ENCODE results near the gene EPS8L3. TPM values are rescaled to one million over a fixed set of nuclear protein-coding genes. Genes with fewer than 3 reads are reported as not detected.
"Not testable (repeated sequence)": the region's sequence is repeated elsewhere in the genome, so short reads cannot be mapped to it uniquely, and the experiment has no call there.

EPS8L3 gene
- total RNA-seq, 2 donors from 2014 or later, result not detected

- H3K27me3 Mint-ChIP-seq (ENCODE audit: low read depth), result no peaks in the 10 kb centered on the region
- H3K36me3 Mint-ChIP-seq (ENCODE audit: insufficient read depth in 2 of 2), result no peaks in the 10 kb centered on the region
- ATAC-seq (replicated peaks in 1 of 2) (no peak), DNase-seq (no peak)
- H3K27ac Mint-ChIP-seq, result no peak overlapping the region
- no peak overlapping the region for H3K4me3 Mint-ChIP-seq
- H3K4me1 Mint-ChIP-seq (ENCODE audit: low read depth), result peaks cover 4% of the 10 kb centered on the region
- H3K9me3 Mint-ChIP-seq, result no peaks in the 10 kb centered on the region
Measured at GRCh38 chr1:109760581-109761226, 3.0 kb downstream of the EPS8L3 start.

- Mint-ChIP-seq H3K9me3 (no peaks in the 10 kb centered on the region), H3K36me3 (ENCODE audit: insufficient read depth in 2 of 2) (no peaks in the 10 kb centered on the region), H3K4me1 (ENCODE audit: low read depth) (peaks cover 4% of the 10 kb centered on the region), H3K4me3 (no peak overlapping the region), H3K27me3 (ENCODE audit: low read depth) (no peaks in the 10 kb centered on the region), H3K27ac (no peak overlapping the region)
- no peak for DNase-seq
- no peak for ATAC-seq (replicated peaks in 1 of 2)
Measured at GRCh38 chr1:109759513-109760334, 4.0 kb downstream of the EPS8L3 start.

- H3K27me3 Mint-ChIP-seq (ENCODE audit: low read depth), result no peaks in the 10 kb centered on the region
Measured at GRCh38 chr1:109757936-109758786, 5.6 kb downstream of the EPS8L3 start.

GRCh38 chr1:109756848-109757521, 6.7 kb downstream of the EPS8L3 start:
- Mint-ChIP-seq H3K4me3 (no peak overlapping the region), H3K27ac (no peak overlapping the region), H3K9me3 (no peaks in the 10 kb centered on the region), H3K27me3 (ENCODE audit: low read depth) (peaks cover 6% of the 10 kb centered on the region), H3K36me3 (ENCODE audit: insufficient read depth in 2 of 2) (no peaks in the 10 kb centered on the region), H3K4me1 (ENCODE audit: low read depth) (no peaks in the 10 kb centered on the region)
- DNase-seq, result no peak
- no peak for ATAC-seq (replicated peaks in 1 of 2)

More at GRCh38 chr1:109757936-109758786, 5.6 kb downstream of the EPS8L3 start:
- no peak for DNase-seq
- no peaks in the 10 kb centered on the region for H3K36me3 Mint-ChIP-seq (ENCODE audit: insufficient read depth in 2 of 2)
- ATAC-seq (replicated peaks in 1 of 2), result no peak
- no peak overlapping the region for H3K27ac Mint-ChIP-seq
- no peak overlapping the region for H3K4me3 Mint-ChIP-seq
- no peaks in the 10 kb centered on the region for H3K9me3 Mint-ChIP-seq
- H3K4me1 Mint-ChIP-seq (ENCODE audit: low read depth), result no peaks in the 10 kb centered on the region

GRCh38 chr1:109756325-109756724, 7.4 kb downstream of the EPS8L3 start:
- not testable (repeated sequence) for H3K4me1 Mint-ChIP-seq (ENCODE audit: low read depth); DNase-seq; H3K9me3 Mint-ChIP-seq; ATAC-seq (replicated peaks in 1 of 2); H3K27ac Mint-ChIP-seq; H3K4me3 Mint-ChIP-seq; H3K36me3 Mint-ChIP-seq (ENCODE audit: insufficient read depth in 2 of 2)
- H3K27me3 Mint-ChIP-seq (ENCODE audit: low read depth), result peaks cover 12% of the 10 kb centered on the region

- Mint-ChIP-seq H3K27me3 (ENCODE audit: low read depth) (peaks cover 19% of the 10 kb centered on the region), H3K4me1 (ENCODE audit: low read depth) (no peaks in the 10 kb centered on the region), H3K36me3 (ENCODE audit: insufficient read depth in 2 of 2) (no peaks in the 10 kb centered on the region), H3K4me3 (no peak overlapping the region), H3K9me3 (no peaks in the 10 kb centered on the region), H3K27ac (no peak overlapping the region)
- DNase-seq (no peak), ATAC-seq (replicated peaks in 1 of 2) (no peak)
Measured at GRCh38 chr1:109754738-109755137, 9.0 kb downstream of the EPS8L3 start.

GRCh38 chr1:109751531-109752260, 12.0 kb downstream of the EPS8L3 start:
- no peaks in the 10 kb centered on the region for H3K36me3 Mint-ChIP-seq (ENCODE audit: insufficient read depth in 2 of 2)
- peaks cover 33% of the 10 kb centered on the region for H3K27me3 Mint-ChIP-seq (ENCODE audit: low read depth)
- no peak overlapping the region for H3K27ac Mint-ChIP-seq
- no peaks in the 10 kb centered on the region for H3K4me1 Mint-ChIP-seq (ENCODE audit: low read depth)
- ATAC-seq (replicated peaks in 1 of 2), result no peak
- no peak for DNase-seq
- H3K9me3 Mint-ChIP-seq, result no peaks in the 10 kb centered on the region
- H3K4me3 Mint-ChIP-seq, result no peak overlapping the region

- DNase-seq, result no peak
- Mint-ChIP-seq H3K27me3 (ENCODE audit: low read depth) (peaks cover 33% of the 10 kb centered on the region), H3K4me1 (ENCODE audit: low read depth) (no peaks in the 10 kb centered on the region), H3K27ac (no peak overlapping the region), H3K36me3 (ENCODE audit: insufficient read depth in 2 of 2) (no peaks in the 10 kb centered on the region), H3K4me3 (no peak overlapping the region), H3K9me3 (no peaks in the 10 kb centered on the region)
- ATAC-seq (replicated peaks in 1 of 2), result no peak
Measured at GRCh38 chr1:109750920-109751319, 12.8 kb downstream of the EPS8L3 start.

- no peak for DNase-seq
- no peak overlapping the region for H3K27ac Mint-ChIP-seq
- H3K27me3 Mint-ChIP-seq (ENCODE audit: low read depth), result peaks cover 35% of the 10 kb centered on the region
- no peak overlapping the region for H3K4me3 Mint-ChIP-seq
- no peaks in the 10 kb centered on the region for H3K4me1 Mint-ChIP-seq (ENCODE audit: low read depth)
- no peak for ATAC-seq (replicated peaks in 1 of 2)
- no peaks in the 10 kb centered on the region for H3K36me3 Mint-ChIP-seq (ENCODE audit: insufficient read depth in 2 of 2)
- H3K9me3 Mint-ChIP-seq, result no peaks in the 10 kb centered on the region
Measured at GRCh38 chr1:109750241-109750882, 13.4 kb downstream of the EPS8L3 start.

- Mint-ChIP-seq H3K27ac (no peak overlapping the region), H3K27me3 (ENCODE audit: low read depth) (peaks cover 40% of the 10 kb centered on the region), H3K4me3 (no peak overlapping the region), H3K9me3 (no peaks in the 10 kb centered on the region), H3K4me1 (ENCODE audit: low read depth) (no peaks in the 10 kb centered on the region), H3K36me3 (ENCODE audit: insufficient read depth in 2 of 2) (no peaks in the 10 kb centered on the region)
- DNase-seq (no peak), ATAC-seq (replicated peaks in 1 of 2) (no peak)
Measured at GRCh38 chr1:109749221-109749620, 14.5 kb downstream of the EPS8L3 start.

- H3K9me3 Mint-ChIP-seq; H3K27ac Mint-ChIP-seq; DNase-seq; ATAC-seq (replicated peaks in 1 of 2); H3K4me1 Mint-ChIP-seq (ENCODE audit: low read depth); H3K4me3 Mint-ChIP-seq; H3K36me3 Mint-ChIP-seq (ENCODE audit: insufficient read depth in 2 of 2): not testable (repeated sequence)
- peaks cover 40% of the 10 kb centered on the region for H3K27me3 Mint-ChIP-seq (ENCODE audit: low read depth)
Measured at GRCh38 chr1:109748311-109748710, 15.4 kb downstream of the EPS8L3 start.
